A673 (cell line): ENCODE data around the gene SGMS2. TPM values are rescaled to one million over a fixed set of nuclear protein-coding genes. Genes with fewer than 3 reads are reported as not detected.

ENCODE experiments used
- BruUV-seq: library from RNA; stranded (reverse); fragments of 400-500 nt; replicated peaks from 2 replicates; lab custom pipeline; 2021; lab: Mats Ljungman, UMichigan
- CTCF ChIA-PET: fragments of 300-600 bp; sonication (Branson Sonifier 250); formaldehyde crosslinking; loops from one replicate; lab custom pipeline; 2022; ENCODE audit warnings: antibody characterized with exemption; lab: Charles Lee
- POLR2A ChIA-PET: fragments of 300-600 bp; sonication (Branson Sonifier 250); formaldehyde crosslinking; loops from one replicate; lab custom pipeline; 2022; ENCODE audit warnings: antibody characterized with exemption; ENCODE audit not compliant: low non-redundant PET; lab: Charles Lee
- DNase-seq: peaks from one replicate; pipeline ENCODE4 v3.0.0-alpha.2; 2015; ENCODE audit warnings: low spot score
- H3K27ac ChIP-seq: fragments of 200-600 bp; sonication (generic); 2 replicates; pipeline ENCODE4 v1.5.1; 2016; ENCODE audit warnings: mixed run types, low read depth, mild to moderate bottlenecking, mixed read lengths, antibody characterized with exemption, low read length; ENCODE audit not compliant: poor library complexity, severe bottlenecking
- H3K27me3 ChIP-seq: fragments of 200-600 bp; sonication (generic); replicated peaks from 2 replicates; pipeline ENCODE4 v1.6.1; 2017; ENCODE audit warnings: mixed run types, low read depth, mild to moderate bottlenecking, mixed read lengths, antibody characterized with exemption, low read length; ENCODE audit not compliant: insufficient read depth, poor library complexity
- H3K36me3 ChIP-seq: fragments of 200-600 bp; sonication (generic); 2 replicates; pipeline ENCODE4 v1.6.1; 2016; ENCODE audit warnings: mixed run types, mild to moderate bottlenecking, mixed read lengths, antibody characterized with exemption, low read length; ENCODE audit not compliant: insufficient read depth, poor library complexity, severe bottlenecking
- H3K4me1 ChIP-seq: fragments of 200-600 bp; sonication (generic); 2 replicates; pipeline ENCODE4 v1.6.1; 2017; ENCODE audit warnings: mixed run types, mild to moderate bottlenecking, mixed read lengths, antibody characterized with exemption, low read length; ENCODE audit not compliant: insufficient read depth, poor library complexity, severe bottlenecking
- H3K4me3 ChIP-seq: fragments of 200-600 bp; sonication (generic); 2 replicates; pipeline ENCODE4 v1.5.1; 2016; ENCODE audit warnings: low read depth, mixed run types, mild to moderate bottlenecking, mixed read lengths, low read length; ENCODE audit not compliant: poor library complexity, severe bottlenecking
- H3K9me3 ChIP-seq: fragments of 200-600 bp; sonication (generic); 2 replicates; pipeline ENCODE4 v1.6.1; 2016; ENCODE audit warnings: mixed run types, low read depth, mild to moderate bottlenecking, mixed read lengths, antibody characterized with exemption, low read length; ENCODE audit not compliant: poor library complexity, severe bottlenecking
- CTCF ChIP-seq: fragments of 300-800, 200-600 bp; sonication (generic); conservative IDR thresholded peaks from 2 replicates; pipeline ENCODE4 v1.5.1; 2017; ENCODE audit warnings: low read depth, mild to moderate bottlenecking, antibody characterized with exemption, low read length, moderate library complexity, mixed read lengths
- EZH2 ChIP-seq: fragments of 200-600 bp; sonication (generic); IDR thresholded peaks from 2 replicates; pipeline ENCODE4 v1.6.1; 2017; ENCODE audit warnings: borderline replicate concordance, low read depth, mild to moderate bottlenecking, mixed read lengths, antibody characterized with exemption, low read length; ENCODE audit not compliant: poor library complexity, severe bottlenecking
- intact Hi-C: fragments of 100-400 bp; cut with micrococcal nuclease; formaldehyde crosslinking; loops from one replicate; pipeline ENCODE4 v1.10.0; 2022; ENCODE audit not compliant: unreplicated experiment
- total RNA-seq: library from RNA; stranded (reverse); gene quantifications from 2 replicates; pipeline ENCODE4 v1.2.3, GENCODE V29; 2021

The SGMS2 gene
- total RNA-seq, 1 experiment from 2014 or later: 4.3 TPM

GRCh38 chr4:107808572-107808971 lies 16.2 kb upstream of the SGMS2 start:
- H3K27me3 ChIP-seq: peaks cover 6% of the 10 kb centered on the region
- no peak overlapping the region for H3K4me3 ChIP-seq
- CTCF ChIA-PET: no interaction called here
- BruUV-seq: no TSS peak
- no peaks in the 10 kb centered on the region for H3K36me3 ChIP-seq
- intact Hi-C loops: no loop called here
- TF ChIP-seq CTCF (no peak), EZH2 (no peak)
- no peak overlapping the region for H3K27ac ChIP-seq
- no peak for DNase-seq
- POLR2A ChIA-PET: no interaction called here
- no peaks in the 10 kb centered on the region for H3K9me3 ChIP-seq
- no peaks in the 10 kb centered on the region for H3K4me1 ChIP-seq

DNA sequence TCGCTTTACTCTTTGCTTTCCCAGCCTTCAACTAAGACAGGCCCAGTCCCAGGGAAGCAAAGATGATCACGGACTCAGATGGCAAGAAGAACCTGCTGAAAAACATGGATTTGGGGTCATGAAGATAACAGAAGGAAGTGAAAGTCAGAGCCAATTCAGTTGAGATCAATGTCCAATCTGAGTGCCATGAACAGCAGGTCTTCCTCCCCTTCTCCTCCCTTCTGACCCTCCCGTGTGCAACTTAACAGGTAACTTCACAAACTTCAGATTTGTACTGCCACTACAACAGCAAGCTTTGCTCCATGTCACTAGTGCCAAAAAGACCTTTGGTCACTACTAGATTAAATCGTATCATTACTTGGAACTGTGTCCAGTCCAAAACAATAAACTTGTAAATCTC lies 15.5 kb upstream of the SGMS2 start:
- Histone ChIP-seq H3K36me3 (no peaks in the 10 kb centered on the region), H3K4me1 (no peaks in the 10 kb centered on the region), H3K27ac (no peak overlapping the region), H3K27me3 (peaks cover 4% of the 10 kb centered on the region), H3K9me3 (no peaks in the 10 kb centered on the region), H3K4me3 (no peak overlapping the region)
- intact Hi-C loops: no loop called here
- no peak for DNase-seq
- BruUV-seq: no TSS peak
- TF ChIP-seq EZH2: no peak
- TF ChIP-seq CTCF: no peak
- POLR2A ChIA-PET: no interaction called here
- CTCF ChIA-PET: no interaction called here

DNA sequence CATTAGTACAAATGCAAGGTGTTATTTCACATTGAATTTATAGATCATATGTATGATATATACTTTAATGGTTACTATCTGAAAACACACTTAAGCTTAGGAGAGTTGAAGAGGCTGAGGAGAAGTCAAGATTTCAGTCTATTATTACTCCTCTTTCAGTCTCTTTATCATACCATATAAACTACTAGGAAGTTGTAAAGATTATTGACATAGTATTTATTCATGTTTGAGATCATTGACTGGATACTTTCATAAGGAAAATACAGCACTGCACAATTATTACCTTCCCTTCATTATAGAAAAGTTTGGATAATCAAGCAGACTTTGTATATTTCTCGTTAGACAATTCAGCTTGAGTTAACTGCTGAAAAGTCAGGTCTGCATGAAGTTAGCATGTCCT lies 10.0 kb upstream of the SGMS2 start:
- no peaks in the 10 kb centered on the region for H3K4me1 ChIP-seq
- no peak overlapping the region for H3K4me3 ChIP-seq
- ChIA-PET CTCF (no interaction called here), POLR2A (no interaction called here)
- no peaks in the 10 kb centered on the region for H3K9me3 ChIP-seq
- H3K27ac ChIP-seq: no peak overlapping the region
- no peaks in the 10 kb centered on the region for H3K27me3 ChIP-seq
- no peak for TF ChIP-seq EZH2
- TF ChIP-seq CTCF: no peak
- intact Hi-C loops: no loop called here
- DNase-seq: no peak
- H3K36me3 ChIP-seq: no peaks in the 10 kb centered on the region
- BruUV-seq: no TSS peak
